ENCODE data around the gene MADCAM1.

Gene MADCAM1

DNA sequence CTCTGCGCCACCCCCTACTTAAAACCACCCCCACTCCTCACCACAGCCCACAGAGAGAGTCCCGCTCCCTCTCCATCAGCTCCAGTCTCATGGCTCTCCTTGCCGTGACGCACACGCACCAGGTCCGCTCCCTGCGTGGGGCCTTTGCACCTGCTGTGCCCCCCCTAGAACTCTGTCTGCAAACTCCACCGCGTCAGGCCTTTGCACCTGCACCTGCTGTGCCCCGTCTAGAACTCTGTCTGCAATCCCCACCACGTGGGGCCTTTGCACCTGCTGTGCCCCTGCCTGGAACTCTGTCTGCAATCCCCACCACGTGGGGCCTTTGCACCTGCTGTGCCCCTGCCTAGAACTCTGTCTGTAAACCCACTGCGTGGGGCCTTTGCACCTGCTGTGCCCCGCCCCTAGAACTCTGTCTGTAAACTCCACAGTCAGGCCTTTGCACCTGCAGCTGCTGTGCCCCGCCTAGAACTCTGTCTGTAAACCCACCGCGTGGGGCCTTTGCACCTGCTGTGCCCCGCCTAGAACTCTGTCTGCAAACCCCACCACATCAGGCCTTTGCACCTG, 39.7 kb upstream of the MADCAM1 start:
- H3K4me1 ChIP-seq (ENCODE audit: control insufficient read depth, insufficient read depth, low read length, poor library complexity, severe bottlenecking), result peaks cover 5% of the 10 kb centered on the region
- DNase-seq, result no peak
- no peak overlapping the region for H3K4me3 ChIP-seq (ENCODE audit: insufficient read depth, low read depth, low read length, poor library complexity, severe bottlenecking)
- H3K9me3 ChIP-seq (ENCODE audit: control insufficient read depth, low read length), result no peaks in the 10 kb centered on the region
- H3K36me3 ChIP-seq (ENCODE audit: control insufficient read depth, insufficient read depth, low read length), result no peaks in the 10 kb centered on the region
- H3K27ac ChIP-seq (ENCODE audit: insufficient read depth, low read length, poor library complexity, severe bottlenecking), result no peak overlapping the region
- peaks cover 16% of the 10 kb centered on the region for H3K27me3 ChIP-seq (replicated peaks; ENCODE audit: control insufficient read depth, insufficient read depth, low read length, poor library complexity, severe bottlenecking)

DNA sequence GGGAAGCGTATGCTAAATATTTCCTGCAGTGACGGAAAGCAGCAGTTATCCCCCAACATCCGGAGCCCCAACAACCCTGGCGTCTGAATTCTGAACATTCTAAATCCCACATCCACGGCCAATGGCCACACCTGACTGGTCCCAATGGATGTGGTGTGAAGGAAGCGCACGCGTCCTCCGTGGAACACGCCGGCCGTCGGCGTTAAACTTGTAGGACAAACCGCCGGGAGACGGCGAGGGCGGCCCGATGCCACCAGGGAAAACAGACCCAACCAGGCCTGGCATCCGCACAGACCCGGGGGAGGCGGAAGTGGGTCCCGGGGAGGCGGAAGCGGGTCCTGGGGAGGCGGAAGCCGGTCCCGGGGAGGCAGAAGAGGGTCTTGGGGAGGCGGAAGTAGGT, 38.6 kb upstream of the MADCAM1 start:
- H3K4me1 ChIP-seq (ENCODE audit: control insufficient read depth, insufficient read depth, low read length, poor library complexity, severe bottlenecking), result peaks cover 9% of the 10 kb centered on the region
- H3K27me3 ChIP-seq (replicated peaks; ENCODE audit: control insufficient read depth, insufficient read depth, low read length, poor library complexity, severe bottlenecking), result peaks cover 26% of the 10 kb centered on the region
- H3K36me3 ChIP-seq (ENCODE audit: control insufficient read depth, insufficient read depth, low read length), result no peaks in the 10 kb centered on the region
- no peak for DNase-seq
- no peak overlapping the region for H3K4me3 ChIP-seq (ENCODE audit: insufficient read depth, low read depth, low read length, poor library complexity, severe bottlenecking)
- no peaks in the 10 kb centered on the region for H3K9me3 ChIP-seq (ENCODE audit: control insufficient read depth, low read length)
- H3K27ac ChIP-seq (ENCODE audit: insufficient read depth, low read length, poor library complexity, severe bottlenecking), result no peak overlapping the region

DNA sequence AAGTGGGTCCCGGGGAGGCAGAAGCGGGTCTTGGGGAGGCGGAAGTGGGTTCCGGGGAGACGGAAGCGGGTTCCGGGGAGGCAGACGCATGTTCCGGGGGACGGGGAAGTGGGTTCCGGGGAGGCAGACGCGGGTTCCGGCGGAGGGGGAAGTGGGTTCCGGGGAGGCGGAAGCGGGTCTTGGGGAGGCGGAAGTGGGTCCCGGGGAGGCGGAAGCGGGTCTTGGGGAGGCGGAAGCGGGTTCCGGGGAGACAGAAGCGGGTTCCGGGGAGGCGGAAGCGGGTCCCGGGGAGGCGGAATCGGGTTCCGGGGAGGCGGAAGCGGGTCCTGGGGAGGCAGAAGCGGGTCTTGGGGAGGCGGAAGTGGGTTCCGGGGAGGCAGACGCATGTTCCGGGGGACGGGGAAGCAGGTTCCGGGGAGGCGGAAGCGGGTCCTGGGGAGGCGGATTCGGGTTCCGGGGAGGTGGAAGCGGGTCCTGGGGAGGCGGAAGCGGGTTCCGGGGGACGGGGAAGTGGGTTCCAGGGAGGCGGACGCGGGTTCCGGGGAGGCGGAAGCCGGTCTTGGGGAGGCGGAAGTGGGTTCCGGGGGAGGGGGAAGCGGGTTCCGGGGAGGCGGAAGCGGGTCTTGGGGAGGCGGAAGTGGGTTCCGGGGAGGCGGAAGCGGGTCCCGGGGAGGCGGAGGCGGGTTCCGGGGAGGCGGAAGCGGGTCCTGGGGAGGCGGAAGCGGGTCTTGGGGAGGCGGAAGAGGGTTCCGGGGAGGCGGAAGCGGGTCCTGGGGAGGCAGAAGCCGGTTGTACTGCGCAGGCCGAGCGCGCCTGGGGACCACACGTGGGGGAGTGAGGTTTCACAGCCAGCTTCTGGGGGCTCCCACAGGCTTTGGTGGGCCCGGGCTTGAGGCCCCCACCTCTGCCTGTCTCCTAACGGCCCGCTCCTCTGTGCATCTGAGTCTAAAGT, 37.9 kb upstream of the MADCAM1 start:
- Histone ChIP-seq H3K27me3 (replicated peaks; ENCODE audit: control insufficient read depth, insufficient read depth, low read length, poor library complexity, severe bottlenecking) (peaks cover 27% of the 10 kb centered on the region), H3K9me3 (ENCODE audit: control insufficient read depth, low read length) (no peaks in the 10 kb centered on the region), H3K27ac (ENCODE audit: insufficient read depth, low read length, poor library complexity, severe bottlenecking) (no peak overlapping the region), H3K4me1 (ENCODE audit: control insufficient read depth, insufficient read depth, low read length, poor library complexity, severe bottlenecking) (peaks cover 9% of the 10 kb centered on the region), H3K36me3 (ENCODE audit: control insufficient read depth, insufficient read depth, low read length) (no peaks in the 10 kb centered on the region), H3K4me3 (ENCODE audit: insufficient read depth, low read depth, low read length, poor library complexity, severe bottlenecking) (no peak overlapping the region)
- no peak for DNase-seq

DNA sequence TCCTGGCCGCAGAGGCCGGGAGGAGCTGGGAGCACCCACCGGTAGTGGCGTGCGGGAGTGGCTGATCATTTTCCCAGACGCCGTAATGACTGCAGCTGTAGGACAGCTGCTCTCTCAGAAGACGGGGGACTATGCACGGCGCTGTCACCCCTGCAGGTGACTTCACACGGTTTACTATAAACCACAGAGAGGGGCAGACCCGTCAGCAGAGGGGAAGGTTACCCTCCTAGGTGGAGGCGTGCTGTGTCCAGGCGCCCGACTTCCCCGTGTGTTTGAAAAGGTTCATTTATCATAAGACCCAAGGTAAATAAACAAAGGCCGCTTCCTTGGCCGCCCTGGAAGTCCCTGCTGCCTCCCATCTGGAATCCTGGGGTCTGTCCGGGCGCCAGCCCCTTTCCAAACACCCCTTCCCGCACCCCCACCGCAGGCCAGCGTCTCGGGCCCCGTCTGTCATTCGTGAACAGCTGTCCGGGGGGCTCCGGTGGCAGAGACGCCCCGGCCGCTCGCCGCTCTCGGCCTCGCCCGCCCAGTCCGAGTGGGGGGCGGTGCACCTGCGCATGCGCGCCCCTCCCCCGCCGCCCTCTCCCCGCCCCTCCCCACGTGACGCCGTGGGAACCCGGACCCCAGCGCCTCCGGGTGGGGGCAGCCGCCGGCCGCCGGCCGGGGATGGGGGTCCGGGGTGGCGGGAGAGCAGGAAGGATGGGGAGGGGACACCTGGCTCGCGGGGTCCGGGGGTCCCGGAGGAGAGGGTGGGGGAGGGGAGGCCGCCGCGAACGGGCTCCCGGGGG, 36.4 kb upstream of the MADCAM1 start:
- DNase-seq, result no peak
- Histone ChIP-seq H3K4me1 (ENCODE audit: control insufficient read depth, insufficient read depth, low read length, poor library complexity, severe bottlenecking) (peaks cover 9% of the 10 kb centered on the region), H3K27me3 (replicated peaks; ENCODE audit: control insufficient read depth, insufficient read depth, low read length, poor library complexity, severe bottlenecking) (peaks cover 27% of the 10 kb centered on the region), H3K9me3 (ENCODE audit: control insufficient read depth, low read length) (no peaks in the 10 kb centered on the region), H3K4me3 (ENCODE audit: insufficient read depth, low read depth, low read length, poor library complexity, severe bottlenecking) (peak overlapping the region; percentile 39), H3K27ac (ENCODE audit: insufficient read depth, low read length, poor library complexity, severe bottlenecking) (no peak overlapping the region), H3K36me3 (ENCODE audit: control insufficient read depth, insufficient read depth, low read length) (no peaks in the 10 kb centered on the region)

DNA sequence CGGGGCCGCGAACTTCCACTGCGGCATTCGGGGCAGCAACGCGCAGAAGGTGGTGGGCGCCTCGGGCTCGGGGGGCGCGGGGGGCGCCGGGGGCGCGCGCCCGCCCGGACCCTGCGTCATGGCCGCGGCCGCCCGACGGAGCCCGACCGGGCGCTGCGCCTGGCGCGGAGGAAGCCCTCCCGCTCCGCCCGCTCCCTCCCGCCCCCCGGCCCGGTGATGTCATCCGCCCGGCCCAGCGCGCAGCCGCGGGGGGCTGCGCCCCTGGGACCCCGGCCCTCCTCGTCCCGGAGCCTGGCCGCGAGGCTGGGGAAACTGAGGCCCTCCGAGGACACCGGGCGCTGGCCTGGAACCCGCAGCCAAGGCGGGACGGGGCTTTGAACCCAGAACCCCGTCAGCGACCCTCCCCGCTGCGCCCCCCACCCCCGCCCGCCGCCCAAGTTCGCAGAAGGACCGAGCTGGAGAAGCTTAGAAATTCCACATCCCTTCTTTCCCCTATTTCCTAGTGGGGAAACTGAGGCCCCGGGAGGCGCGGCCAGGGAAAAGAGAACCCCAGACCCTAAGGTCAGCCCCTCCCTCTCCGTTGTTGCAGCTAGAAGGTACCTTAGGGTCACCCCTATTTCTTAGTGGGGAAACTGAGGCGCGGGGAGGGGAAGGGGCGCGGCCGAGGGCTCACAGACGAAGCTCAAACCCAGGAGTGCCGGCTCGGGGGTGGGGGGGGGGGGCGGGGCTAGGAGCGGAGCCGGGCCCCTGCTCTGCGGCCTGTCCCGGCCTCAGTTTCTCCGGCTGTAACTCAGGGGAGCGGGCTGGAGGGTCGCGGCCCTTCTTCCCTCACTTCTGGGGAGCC, 35.2 kb upstream of the MADCAM1 start, which contains the start of gene SHC2:
TSS of gene SHC2 (minus strand) at position 157 of the 844 bp plus-strand sequence. CDS start at position 120, 37 bp downstream.
- Histone ChIP-seq H3K27me3 (replicated peaks; ENCODE audit: control insufficient read depth, insufficient read depth, low read length, poor library complexity, severe bottlenecking) (peaks cover 27% of the 10 kb centered on the region), H3K4me3 (ENCODE audit: insufficient read depth, low read depth, low read length, poor library complexity, severe bottlenecking) (peak within 1 kb of the TSS; percentile 42), H3K27ac (ENCODE audit: insufficient read depth, low read length, poor library complexity, severe bottlenecking) (no peak within 1 kb of the TSS)

DNA sequence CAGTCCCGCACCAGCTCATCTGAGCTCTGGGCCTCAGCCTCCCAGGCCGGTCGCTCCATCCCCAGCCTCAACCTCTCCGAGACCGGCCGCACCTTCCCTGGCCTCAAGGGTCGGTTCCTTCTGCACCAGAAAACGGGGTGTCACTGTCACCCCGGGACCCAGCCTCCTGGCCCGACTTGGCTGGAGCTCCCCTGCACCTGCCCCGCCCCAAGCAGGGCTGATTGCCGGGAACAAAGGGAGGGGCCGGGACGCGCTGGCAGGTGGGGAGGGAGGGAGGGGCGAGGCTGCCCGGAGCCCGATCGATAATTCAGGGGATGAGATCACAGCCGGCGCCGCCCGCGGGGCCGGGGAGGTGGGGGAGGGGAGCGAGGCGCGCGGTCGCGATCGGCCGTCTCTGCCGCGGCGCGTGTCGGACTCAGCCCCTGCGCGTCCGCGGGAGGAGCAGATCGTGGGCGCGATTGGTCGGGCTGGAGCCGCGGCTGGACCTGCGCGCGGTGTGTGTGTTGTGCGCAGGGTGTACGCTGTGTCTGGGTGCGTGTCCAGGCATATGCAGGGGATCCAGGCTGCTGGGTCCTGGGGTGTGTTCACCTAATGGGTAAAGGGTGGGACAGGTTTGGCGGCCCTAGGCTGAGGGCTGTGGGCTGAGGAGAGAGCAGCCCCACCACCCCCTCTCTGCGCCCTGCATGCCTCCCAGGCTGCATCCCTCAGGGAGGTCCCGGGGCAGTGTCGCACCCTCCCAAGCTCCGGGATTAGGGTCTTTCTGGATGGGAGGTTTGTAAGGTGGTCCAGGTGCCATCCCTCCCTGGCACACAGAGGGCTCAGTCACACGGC, 34.4 kb upstream of the MADCAM1 start:
- no peak for DNase-seq
- peak overlapping the region; percentile 42 for H3K4me3 ChIP-seq (ENCODE audit: insufficient read depth, low read depth, low read length, poor library complexity, severe bottlenecking)
- no peaks in the 10 kb centered on the region for H3K36me3 ChIP-seq (ENCODE audit: control insufficient read depth, insufficient read depth, low read length)
- H3K9me3 ChIP-seq (ENCODE audit: control insufficient read depth, low read length), result no peaks in the 10 kb centered on the region
- H3K4me1 ChIP-seq (ENCODE audit: control insufficient read depth, insufficient read depth, low read length, poor library complexity, severe bottlenecking), result peaks cover 9% of the 10 kb centered on the region
- H3K27me3 ChIP-seq (replicated peaks; ENCODE audit: control insufficient read depth, insufficient read depth, low read length, poor library complexity, severe bottlenecking), result peaks cover 27% of the 10 kb centered on the region
- H3K27ac ChIP-seq (ENCODE audit: insufficient read depth, low read length, poor library complexity, severe bottlenecking), result no peak overlapping the region

More for the DNA sequence above, 35.2 kb upstream of the MADCAM1 start, which contains the start of gene SHC2:
- no peak for DNase-seq
- no peaks in the 10 kb centered on the region for H3K36me3 ChIP-seq (ENCODE audit: control insufficient read depth, insufficient read depth, low read length)
- no peaks in the 10 kb centered on the region for H3K9me3 ChIP-seq (ENCODE audit: control insufficient read depth, low read length)
- peaks cover 9% of the 10 kb centered on the region for H3K4me1 ChIP-seq (ENCODE audit: control insufficient read depth, insufficient read depth, low read length, poor library complexity, severe bottlenecking)

DNA sequence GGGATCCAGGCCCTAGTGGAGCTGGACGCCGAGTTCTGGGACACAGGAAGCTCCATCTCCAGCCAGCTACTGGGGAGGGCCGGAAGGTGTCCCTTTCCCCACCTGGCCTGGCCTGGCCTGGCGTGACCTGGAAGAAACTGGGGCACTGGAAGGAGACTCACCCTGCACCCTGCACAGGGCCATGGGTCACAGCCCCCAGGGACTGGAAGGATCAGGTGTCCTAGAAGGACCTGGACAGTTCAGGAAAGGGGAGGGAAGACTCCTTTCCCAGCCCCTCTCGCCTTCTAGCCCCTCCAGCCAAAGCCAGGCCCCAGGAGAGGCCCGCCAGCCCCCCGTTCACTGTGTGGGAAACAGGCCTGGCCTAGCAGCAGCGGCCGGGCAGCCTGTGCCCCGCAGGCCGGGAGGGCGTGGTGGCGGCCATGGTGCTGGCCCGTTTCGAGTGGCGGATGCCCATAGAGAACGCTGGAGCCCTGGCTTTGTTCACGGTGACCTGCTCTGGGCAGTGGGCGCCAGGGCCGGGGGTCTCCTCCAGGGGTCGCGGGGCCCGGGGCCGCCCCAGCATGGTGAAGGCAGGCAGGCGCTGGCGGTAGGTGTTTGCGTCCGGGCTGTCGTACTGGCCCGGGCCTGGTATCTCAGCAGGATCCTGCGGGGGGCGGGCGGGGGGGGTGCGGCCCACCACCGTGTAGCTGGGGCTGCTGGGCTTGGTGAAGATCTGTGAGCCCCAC, 32.6 kb upstream of the MADCAM1 start:
- peaks cover 9% of the 10 kb centered on the region for H3K4me1 ChIP-seq (ENCODE audit: control insufficient read depth, insufficient read depth, low read length, poor library complexity, severe bottlenecking)
- no peaks in the 10 kb centered on the region for H3K36me3 ChIP-seq (ENCODE audit: control insufficient read depth, insufficient read depth, low read length)
- no peaks in the 10 kb centered on the region for H3K9me3 ChIP-seq (ENCODE audit: control insufficient read depth, low read length)
- H3K4me3 ChIP-seq (ENCODE audit: insufficient read depth, low read depth, low read length, poor library complexity, severe bottlenecking), result no peak overlapping the region
- H3K27me3 ChIP-seq (replicated peaks; ENCODE audit: control insufficient read depth, insufficient read depth, low read length, poor library complexity, severe bottlenecking), result peaks cover 27% of the 10 kb centered on the region
- no peak for DNase-seq
- no peak overlapping the region for H3K27ac ChIP-seq (ENCODE audit: insufficient read depth, low read length, poor library complexity, severe bottlenecking)

DNA sequence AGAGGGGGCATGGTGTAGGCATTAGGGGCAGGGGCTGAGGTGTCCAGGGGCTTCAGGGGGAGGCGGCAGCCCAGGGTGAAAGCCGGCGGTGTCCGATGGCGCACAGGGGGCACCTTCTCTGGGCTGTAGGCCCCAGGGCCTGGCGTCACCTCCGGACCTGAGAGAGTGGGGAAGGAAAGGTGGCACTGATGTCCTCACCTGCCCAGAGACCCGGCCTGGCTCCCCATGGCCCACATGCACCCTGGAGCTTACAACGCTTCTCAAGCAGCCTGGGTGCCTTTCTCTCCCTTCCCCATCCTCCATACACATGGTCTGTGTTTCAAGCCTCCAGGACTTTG, 32.1 kb upstream of the MADCAM1 start:
- no peak for DNase-seq
- no peak overlapping the region for H3K4me3 ChIP-seq (ENCODE audit: insufficient read depth, low read depth, low read length, poor library complexity, severe bottlenecking)
- peaks cover 9% of the 10 kb centered on the region for H3K4me1 ChIP-seq (ENCODE audit: control insufficient read depth, insufficient read depth, low read length, poor library complexity, severe bottlenecking)
- H3K27ac ChIP-seq (ENCODE audit: insufficient read depth, low read length, poor library complexity, severe bottlenecking), result no peak overlapping the region
- no peaks in the 10 kb centered on the region for H3K9me3 ChIP-seq (ENCODE audit: control insufficient read depth, low read length)
- peaks cover 27% of the 10 kb centered on the region for H3K27me3 ChIP-seq (replicated peaks; ENCODE audit: control insufficient read depth, insufficient read depth, low read length, poor library complexity, severe bottlenecking)
- no peaks in the 10 kb centered on the region for H3K36me3 ChIP-seq (ENCODE audit: control insufficient read depth, insufficient read depth, low read length)
